K562 (cell line): ENCODE data around the gene EEFSEC.

Experiments used
- ARID3A ChIP-seq: IDR thresholded peaks from 2 replicates; pipeline ENCODE4 v1.6.1; 2012; ENCODE audit warnings: low read depth, low read length, improper control_type of control experiment, borderline replicate concordance
- CBX5 ChIP-seq: IDR thresholded peaks from 2 replicates; pipeline ENCODE4 v1.6.1; 2014; ENCODE audit warnings: low read depth, borderline replicate concordance
- CTCF ChIP-seq, 3 experiments: IDR thresholded peaks in 2 of 3; conservative IDR thresholded peaks in 1 of 3; 2 replicates each; pipeline ENCODE4 v1.5.1; 2011 to 2012; ENCODE audit warnings: low read length in 3 of 3, mild to moderate bottlenecking in 3 of 3, control low read depth in 2 of 3, improper control_type of control experiment in 1 of 3, inconsistent platforms in 1 of 3, low read depth in 1 of 3, mixed read lengths in 1 of 3, moderate library complexity in 1 of 3; ENCODE audit not compliant: insufficient read depth in 2 of 3
- HBP1 ChIP-seq: fragments of 450-650 bp; formaldehyde crosslinking; IDR thresholded peaks from 2 replicates; pipeline ENCODE4 v1.4.0; 2022; ENCODE audit warnings: missing genetic modification characterization
- KLF16 ChIP-seq: IDR thresholded peaks from 2 replicates; pipeline ENCODE4 v1.6.1; 2016; ENCODE audit warnings: antibody characterized with exemption
- MTF1 ChIP-seq: fragments of 250-450 bp; sonication (Bioruptor Pico); IDR thresholded peaks from 2 replicates; pipeline ENCODE4 v1.9.0; 2021; ENCODE audit warnings: moderate library complexity, mild to moderate bottlenecking, inconsistent platforms, borderline replicate concordance
- POLR2A ChIP-seq: fragments of 450-650 bp; conservative IDR thresholded peaks from 2 replicates; pipeline ENCODE4 v1.6.1; 2016
- PTTG1 ChIP-seq: fragments of 450-650 bp; IDR thresholded peaks from 2 replicates; pipeline ENCODE4 v1.6.1; 2016; ENCODE audit warnings: low read depth, mild to moderate bottlenecking, missing genetic modification characterization, missing compliant biosample characterization
- RAD21 ChIP-seq, 2 experiments: fragments of 250-450 bp in 1 of 2; fragments of 450-650 bp in 1 of 2; sonication (Bioruptor Pico) in 1 of 2; formaldehyde crosslinking in 1 of 2; IDR thresholded peaks in 1 of 2; conservative IDR thresholded peaks in 1 of 2; 2 replicates each; pipeline versions ENCODE4 v1.4.0 to v1.8.0; 2020 to 2022; ENCODE audit warnings: mild to moderate bottlenecking in 2 of 2, moderate library complexity in 1 of 2
- RBBP5 ChIP-seq: fragments of 200-600 bp; sonication (generic); IDR thresholded peaks from 2 replicates; pipeline ENCODE4 v1.6.1; 2012; ENCODE audit warnings: borderline replicate concordance, mild to moderate bottlenecking, low read length, control low read depth, inconsistent platforms; ENCODE audit not compliant: insufficient read depth, poor library complexity, severe bottlenecking
- TAF15 ChIP-seq: fragments of 200-400 bp; formaldehyde crosslinking; IDR thresholded peaks from 2 replicates; pipeline ENCODE4 v1.6.1; 2017; ENCODE audit warnings: mild to moderate bottlenecking, low read depth, low read length, moderate library complexity
- ZNF274 ChIP-seq: IDR thresholded peaks from 2 replicates; pipeline ENCODE4 v1.6.1; 2011; ENCODE audit warnings: low read depth, mild to moderate bottlenecking, low read length, moderate library complexity, borderline replicate concordance
- ZNF445 ChIP-seq: fragments of 250-450 bp; sonication (Bioruptor Pico); IDR thresholded peaks from 2 replicates; pipeline ENCODE4 v1.4.0; 2020; ENCODE audit warnings: low read depth, mild to moderate bottlenecking, moderate library complexity

- TF ChIP-seq RAD21 (CRISPR knock-in tag; conservative IDR thresholded peaks at IDR 0.05 in 1 of 2, IDR thresholded peaks at IDR 0.05 in 1 of 2) (no peak), TAF15 (no peak), RBBP5 (no peak), MTF1 (CRISPR knock-in tag) (no peak), CBX5 (no peak), KLF16 (no peak), ARID3A (no peak), HBP1 (CRISPR knock-in tag) (no peak), ZNF445 (no peak), ZNF274 (no peak), PTTG1 (no peak), CTCF (IDR thresholded peaks at IDR 0.05 in 2 of 3, conservative IDR thresholded peaks at IDR 0.05 in 1 of 3; ENCODE audit: insufficient read depth in 2 of 3, low read depth in 1 of 3, low read length in 3 of 3) (no peak), POLR2A (no peak)
These were observed 75.2 kb downstream of the EEFSEC start for GRCh38 chr3:128228366-128228910.
